HG02798 (cell line): ENCODE results near the gene NF2.
"Not testable (repeated sequence)": the region's sequence is repeated elsewhere in the genome, so short reads cannot be mapped to it uniquely, and the experiment has no call there.

ENCODE experiments used
- ATAC-seq: cut with Tn5 transposase; IDR thresholded peaks from one replicate; pipeline ENCODE4 v1.9.1; 2021; ENCODE audit warnings: mild to moderate bottlenecking; ENCODE audit not compliant: unreplicated experiment, poor library complexity

NF2 gene

GRCh38 chr22:29603358-29604075 lies at the start of gene NF2:
Gene NF2 (plus strand): TSS chr22:29603633. CDS start chr22:29603999, 366 bp downstream.
- ATAC-seq, result peak; percentile 99

- ATAC-seq, result no peak
Measured at GRCh38 chr22:29555065-29555644, 48.3 kb upstream of the NF2 start.

GRCh38 chr22:29559030-29559429 lies 44.4 kb upstream of the NF2 start:
- ATAC-seq, result no peak

- no peak for ATAC-seq
Measured at GRCh38 chr22:29559853-29560252, 43.6 kb upstream of the NF2 start.

GRCh38 chr22:29563652-29564460 lies 39.6 kb upstream of the NF2 start:
- no peak for ATAC-seq

GRCh38 chr22:29566513-29566912 lies 36.9 kb upstream of the NF2 start:
- ATAC-seq, result not testable (repeated sequence)

GRCh38 chr22:29567338-29567737 lies 36.1 kb upstream of the NF2 start:
- no peak for ATAC-seq

GRCh38 chr22:29569011-29569678 lies 34.3 kb upstream of the NF2 start:
- no peak for ATAC-seq

- ATAC-seq, result no peak
Measured at GRCh38 chr22:29570456-29570855, 33.0 kb upstream of the NF2 start.

GRCh38 chr22:29570912-29571549 lies 32.4 kb upstream of the NF2 start:
- ATAC-seq, result no peak

GRCh38 chr22:29574762-29575450 lies 28.5 kb upstream of the NF2 start:
- ATAC-seq, result no peak

GRCh38 chr22:29578462-29579200 lies 24.8 kb upstream of the NF2 start:
- no peak for ATAC-seq

GRCh38 chr22:29580200-29580810 lies 23.1 kb upstream of the NF2 start:
- ATAC-seq, result no peak

GRCh38 chr22:29581799-29582198 lies 21.6 kb upstream of the NF2 start:
- ATAC-seq, result no peak

GRCh38 chr22:29584975-29585374 lies 18.5 kb upstream of the NF2 start:
- no peak for ATAC-seq

GRCh38 chr22:29586193-29586705 lies 17.2 kb upstream of the NF2 start:
- ATAC-seq, result not testable (repeated sequence)

GRCh38 chr22:29587938-29588699 lies 15.3 kb upstream of the NF2 start:
- ATAC-seq, result no peak

- ATAC-seq, result no peak
Measured at GRCh38 chr22:29593923-29594322, 9.5 kb upstream of the NF2 start.
